Activated CD4-positive, alpha-beta T cell treated with anti-CD3 and anti-CD28 coated beads, Interleukin-2, amount 50 U/mL, for 16 hours (primary cell): ENCODE results near the gene HIPK4.
"Not testable (repeated sequence)": the region's sequence is repeated elsewhere in the genome, so short reads cannot be mapped to it uniquely, and the experiment has no call there.

ENCODE experiments used
- DNase-seq: peaks from one replicate; pipeline ENCODE4 v3.0.0-alpha.2; 2020

Gene HIPK4

GRCh38 chr19:40392894-40393517 is 3.0 kb upstream of the HIPK4 start:
- DNase-seq, result no peak

- no peak for DNase-seq
These were observed 2.1 kb upstream of the HIPK4 start for GRCh38 chr19:40392123-40392522.

GRCh38 chr19:40389404-40390083 is 437 bp downstream of the HIPK4 start:
- DNase-seq, result no peak

- DNase-seq, result no peak
These were observed 1.5 kb downstream of the HIPK4 start for GRCh38 chr19:40388481-40388880.

GRCh38 chr19:40387155-40387554 is 2.8 kb downstream of the HIPK4 start:
- DNase-seq, result no peak

DNA sequence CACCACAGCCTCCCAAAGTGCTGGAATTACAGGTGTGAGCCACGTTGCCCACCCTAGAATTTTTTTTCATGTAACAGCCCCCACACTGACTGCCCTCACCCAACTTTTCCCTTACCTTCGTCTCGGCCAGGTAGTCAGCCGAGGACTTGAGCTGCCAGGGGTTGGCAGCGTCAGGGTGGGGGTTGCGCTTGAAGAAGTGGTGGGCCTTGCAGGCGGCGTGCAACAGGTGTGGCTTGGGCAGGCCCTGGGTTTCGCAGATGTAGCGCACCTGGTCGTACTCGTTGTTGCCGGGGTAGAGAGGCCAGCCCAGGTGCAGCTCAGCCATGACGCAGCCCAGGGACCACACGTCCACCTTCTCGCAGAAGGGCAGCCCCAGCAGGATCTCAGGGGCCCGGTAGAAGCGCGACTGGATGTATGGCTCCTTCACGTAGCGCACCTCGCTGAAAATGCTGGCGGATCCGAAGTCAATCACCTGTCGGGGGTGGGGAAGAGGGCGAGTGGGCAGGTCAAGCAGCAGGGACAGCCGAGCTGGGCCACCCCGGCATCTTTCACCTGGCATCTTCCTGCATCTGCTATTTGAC is 6.2 kb downstream of the HIPK4 start:
- DNase-seq, result no peak

- no peak for DNase-seq
These were observed 8.7 kb downstream of the HIPK4 start for GRCh38 chr19:40381321-40381720.

GRCh38 chr19:40380199-40381037 is 9.6 kb downstream of the HIPK4 start:
- no peak for DNase-seq

- no peak for DNase-seq
These were observed 10.4 kb downstream of the HIPK4 start for GRCh38 chr19:40379446-40380198.

GRCh38 chr19:40378509-40378908 is 11.5 kb downstream of the HIPK4 start:
- DNase-seq, result no peak

DNA sequence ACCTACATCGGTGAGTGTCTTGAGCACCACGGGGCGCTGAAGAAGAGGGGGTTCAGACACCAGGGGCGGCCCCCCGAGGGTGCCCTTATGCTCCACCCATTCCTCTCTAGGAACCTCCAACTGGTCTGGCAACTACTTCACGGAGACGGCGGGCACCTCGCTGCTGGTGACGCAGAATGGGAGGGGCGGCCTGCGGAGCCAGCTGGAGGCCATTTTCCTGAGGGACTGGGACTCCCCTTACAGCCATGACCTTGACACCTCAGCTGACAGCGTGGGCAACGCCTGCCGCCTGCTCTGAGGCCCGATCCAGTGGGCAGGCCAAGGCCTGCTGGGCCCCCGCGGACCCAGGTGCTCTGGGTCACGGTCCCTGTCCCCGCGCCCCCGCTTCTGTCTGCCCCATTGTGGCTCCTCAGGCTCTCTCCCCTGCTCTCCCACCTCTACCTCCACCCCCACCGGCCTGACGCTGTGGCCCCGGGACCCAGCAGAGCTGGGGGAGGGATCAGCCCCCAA is 12.1 kb downstream of the HIPK4 start:
- no peak for DNase-seq

DNA sequence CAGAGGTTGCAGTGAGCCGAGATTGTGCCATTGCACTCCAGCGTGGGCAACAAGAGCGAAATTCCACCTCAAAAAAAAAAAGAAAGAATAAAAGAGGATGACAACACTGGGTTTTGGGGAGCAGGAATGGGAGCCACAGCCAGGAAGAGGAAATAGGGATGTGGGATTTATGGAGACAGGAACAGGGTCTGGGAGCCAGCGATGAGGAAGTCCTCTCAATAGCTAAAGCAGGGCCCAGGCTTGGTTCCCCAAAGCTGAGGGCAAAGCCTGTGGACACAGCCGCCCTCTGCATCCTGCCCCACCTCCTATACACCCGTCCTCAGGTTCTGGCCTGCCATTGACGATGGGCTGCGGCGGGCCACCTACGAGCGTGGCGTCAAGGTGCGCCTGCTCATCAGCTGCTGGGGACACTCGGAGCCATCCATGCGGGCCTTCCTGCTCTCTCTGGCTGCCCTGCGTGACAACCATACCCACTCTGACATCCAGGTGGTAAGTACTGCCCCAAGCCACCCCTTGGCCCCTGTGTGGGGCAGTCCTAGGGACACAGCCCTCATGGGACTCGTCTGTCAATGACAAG is 13.6 kb downstream of the HIPK4 start:
- no peak for DNase-seq

- DNase-seq, result no peak
These were observed 15.9 kb downstream of the HIPK4 start for GRCh38 chr19:40374084-40374483.

DNA sequence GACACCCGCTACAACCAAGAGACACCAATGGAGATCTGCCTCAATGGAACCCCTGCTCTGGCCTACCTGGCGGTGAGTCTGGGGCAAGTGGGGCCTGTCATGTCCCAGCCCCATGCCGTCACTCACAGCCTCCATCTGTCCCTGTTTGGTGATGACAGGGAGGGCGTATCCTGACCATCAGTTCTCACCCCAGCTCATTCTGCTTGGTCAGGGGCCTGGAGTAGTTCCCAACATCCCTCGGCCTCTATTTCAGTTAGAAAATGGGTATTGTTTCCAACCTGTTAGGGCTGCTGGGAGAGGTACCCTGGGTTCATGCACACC is 18.2 kb downstream of the HIPK4 start:
- DNase-seq, result no peak

DNA sequence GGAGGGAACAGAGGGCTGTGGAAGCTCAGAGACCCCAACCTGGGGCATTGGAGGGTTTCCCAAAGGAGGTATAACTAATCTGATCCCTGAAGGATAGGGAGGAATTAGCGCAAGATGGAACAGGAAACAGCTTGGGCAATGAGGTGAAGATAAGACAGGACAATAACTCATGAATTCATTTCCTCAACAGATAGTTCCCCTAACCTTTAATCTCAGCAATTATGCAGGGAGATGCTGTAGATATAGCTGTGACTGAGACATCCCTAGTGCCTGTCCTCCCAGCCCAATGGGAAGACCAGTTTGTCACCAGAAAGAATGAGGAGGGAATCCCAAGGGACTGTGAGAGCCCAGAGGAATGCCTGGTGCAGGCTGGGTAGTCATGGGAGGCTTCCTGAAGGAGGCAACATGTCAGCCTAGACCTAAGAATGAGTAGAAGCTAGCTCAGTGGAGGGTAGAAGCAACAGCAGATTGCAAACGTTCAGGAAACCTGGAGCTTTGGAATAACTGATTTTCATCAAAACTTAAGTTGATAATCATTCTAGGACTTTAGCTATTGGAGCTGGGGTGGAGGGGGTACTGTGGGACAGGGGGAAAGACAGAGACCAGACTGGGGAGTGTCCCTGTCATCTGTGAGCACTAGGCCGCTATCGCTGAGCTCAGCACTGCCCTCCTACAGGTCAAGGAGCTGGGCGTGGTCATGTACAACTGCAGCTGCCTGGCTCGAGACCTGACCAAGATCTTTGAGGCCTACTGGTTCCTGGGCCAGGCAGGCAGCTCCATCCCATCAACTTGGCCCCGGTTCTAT is 18.8 kb downstream of the HIPK4 start:
- DNase-seq, result no peak

DNA sequence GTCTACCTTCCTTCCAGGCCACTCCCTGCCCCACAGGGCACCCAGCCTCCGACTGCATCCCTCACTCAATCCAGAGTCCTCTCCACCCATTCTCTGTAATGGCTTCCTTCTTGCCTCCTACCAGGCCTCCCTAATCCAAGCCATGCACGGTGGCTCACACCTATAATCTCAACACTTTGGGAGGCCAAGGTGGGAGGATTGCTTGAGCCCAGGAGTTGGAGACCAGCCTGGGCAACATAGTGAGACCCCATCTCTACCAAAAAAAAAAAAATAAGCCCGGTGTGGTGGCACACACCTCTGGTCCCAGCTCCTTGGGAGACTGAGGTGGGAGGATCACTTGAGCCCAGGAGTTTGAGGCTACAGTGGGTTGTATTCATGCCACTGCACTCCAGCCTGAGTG is 19.7 kb downstream of the HIPK4 start:
- DNase-seq, result not testable (repeated sequence)

DNA sequence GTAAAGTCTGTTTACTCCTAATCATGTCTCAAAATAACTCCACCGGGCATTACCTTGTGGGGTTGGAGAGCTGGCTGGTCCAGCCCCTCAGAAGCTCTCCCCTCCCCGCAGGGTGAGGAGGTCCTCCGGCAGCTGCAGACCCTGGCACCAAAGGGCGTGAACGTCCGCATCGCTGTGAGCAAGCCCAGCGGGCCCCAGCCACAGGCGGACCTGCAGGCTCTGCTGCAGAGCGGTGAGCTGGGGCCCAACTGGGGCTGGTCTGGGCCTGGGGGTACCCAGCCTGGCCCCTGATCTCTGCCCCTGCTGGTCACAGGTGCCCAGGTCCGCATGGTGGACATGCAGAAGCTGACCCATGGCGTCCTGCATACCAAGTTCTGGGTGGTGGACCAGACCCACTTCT is 20.2 kb downstream of the HIPK4 start:
- no peak for DNase-seq

GRCh38 chr19:40367577-40368434 is 22.2 kb downstream of the HIPK4 start:
- DNase-seq, result no peak

GRCh38 chr19:40366697-40367561 is 23.1 kb downstream of the HIPK4 start:
- DNase-seq, result no peak
